ENCODE results near the gene ABCF2.

Gene ABCF2

GRCh38 chr7:151252961-151253711, 26.1 kb upstream of the ABCF2 start:
- no peak for DNase-seq

- DNase-seq = peak in 1 of 56 donors; percentile 43
Observed at GRCh38 chr7:151252561-151252835, 25.5 kb upstream of the ABCF2 start.

GRCh38 chr7:151251689-151252560, 24.9 kb upstream of the ABCF2 start:
- peak in 51 of 56 donors; percentile 26 to 91 (median 72) for DNase-seq

GRCh38 chr7:151251328-151251688, 24.3 kb upstream of the ABCF2 start:
- peak in 13 of 56 donors; percentile 47 to 71 (median 59) for DNase-seq

GRCh38 chr7:151250181-151251132, 23.5 kb upstream of the ABCF2 start:
- no peak for DNase-seq

GRCh38 chr7:151249732-151250072, 22.7 kb upstream of the ABCF2 start:
- DNase-seq = peak in 4 of 56 donors; percentile 22 to 62 (median 40)

- DNase-seq = peak in 34 of 56 donors; percentile 30 to 73 (median 52)
Observed at GRCh38 chr7:151249034-151249731, 22.2 kb upstream of the ABCF2 start.

- peak in 34 of 56 donors; percentile 19 to 75 (median 52) for DNase-seq
Observed at GRCh38 chr7:151248346-151249033, 21.5 kb upstream of the ABCF2 start, which contains the start of gene SMARCD3. SMARCD3 (minus strand) TSS chr7:151248694; CDS start chr7:151248562, 132 bp downstream.

- peak in 3 of 56 donors; percentile 30 to 53 (median 41) for DNase-seq
Observed at GRCh38 chr7:151247611-151248345, 20.8 kb upstream of the ABCF2 start.

GRCh38 chr7:151246851-151247580, 20.0 kb upstream of the ABCF2 start:
- no peak for DNase-seq

- no peak for DNase-seq
Observed at GRCh38 chr7:151246102-151246850, 19.3 kb upstream of the ABCF2 start.

GRCh38 chr7:151245360-151246101, 18.5 kb upstream of the ABCF2 start:
- DNase-seq = peak in 2 of 56 donors; percentile 55 to 59

GRCh38 chr7:151244841-151245346, 17.9 kb upstream of the ABCF2 start:
- DNase-seq = no peak

GRCh38 chr7:151244196-151244840, 17.3 kb upstream of the ABCF2 start:
- DNase-seq = peak in 21 of 56 donors; percentile 14 to 80 (median 31)

- peak in 9 of 56 donors; percentile 22 to 63 (median 33) for DNase-seq
Observed at GRCh38 chr7:151243408-151244195, 16.6 kb upstream of the ABCF2 start.

GRCh38 chr7:151243045-151243349, 16.0 kb upstream of the ABCF2 start:
- no peak for DNase-seq

Measured in nucleus accumbens (tissue), 56 donors.